HepG2 (cell line): Measurements from ENCODE around the gene KAT14. TPM values are rescaled to one million over a fixed set of nuclear protein-coding genes. Genes with fewer than 3 reads are reported as not detected.

Experiments used
- CEBPZ ChIP-seq: IDR thresholded peaks from 2 replicates; pipeline ENCODE4 v1.6.1; 2012; ENCODE audit warnings: low read length, improper control_type of control experiment
- DRAP1 ChIP-seq: IDR thresholded peaks from 2 replicates; pipeline ENCODE4 v1.6.1; 2016; ENCODE audit warnings: missing genetic modification reagents, missing compliant biosample characterization
- HOXA5 ChIP-seq: sonication (generic); formaldehyde crosslinking; IDR thresholded peaks from 2 replicates; pipeline ENCODE4 v1.4.0; 2020; ENCODE audit warnings: missing genetic modification reagents
- MAFK ChIP-seq, 2 experiments: IDR thresholded peaks in 1 of 2; conservative IDR thresholded peaks in 1 of 2; 2 replicates each; pipeline ENCODE4 v1.6.1; 2011; ENCODE audit warnings: improper control_type of control experiment in 2 of 2, low read length in 2 of 2
- SALL2 ChIP-seq: sonication (generic); formaldehyde crosslinking; IDR thresholded peaks from 2 replicates; pipeline ENCODE4 v1.8.1; 2023; ENCODE audit warnings: mild to moderate bottlenecking, missing genetic modification reagents, inconsistent platforms
- ZBTB42 ChIP-seq: sonication (generic); formaldehyde crosslinking; IDR thresholded peaks from 2 replicates; pipeline ENCODE4 v1.5.0; 2020; ENCODE audit warnings: mild to moderate bottlenecking, missing genetic modification reagents
- ZC3H4 ChIP-seq: sonication (generic); formaldehyde crosslinking; IDR thresholded peaks from 2 replicates; pipeline ENCODE4 v1.4.0; 2020; ENCODE audit warnings: missing genetic modification reagents, borderline replicate concordance
- ZNF281 ChIP-seq: sonication (generic); formaldehyde crosslinking; IDR thresholded peaks from 2 replicates; pipeline ENCODE4 v1.4.0; 2020; ENCODE audit warnings: missing genetic modification reagents, borderline replicate concordance
- ZNF589 ChIP-seq: sonication (generic); formaldehyde crosslinking; conservative IDR thresholded peaks from 2 replicates; pipeline ENCODE4 v1.8.0; 2022; ENCODE audit warnings: mild to moderate bottlenecking, moderate library complexity, missing genetic modification reagents
- ZNF639 ChIP-seq: conservative IDR thresholded peaks from 2 replicates; pipeline ENCODE4 v1.6.1; 2018; ENCODE audit warnings: missing genetic modification reagents
- ZNF747 ChIP-seq: sonication (generic); formaldehyde crosslinking; IDR thresholded peaks from 2 replicates; pipeline ENCODE4 v1.8.1; 2023; ENCODE audit warnings: missing genetic modification reagents, mild to moderate bottlenecking, borderline replicate concordance
- ZSCAN22 ChIP-seq: sonication (generic); formaldehyde crosslinking; IDR thresholded peaks from 2 replicates; pipeline ENCODE4 v1.4.0; 2020; ENCODE audit warnings: mild to moderate bottlenecking, missing genetic modification reagents
- polyA plus RNA-seq, 8 experiments: library from polyadenylated mRNA; depleted of rRNA in 3 of 8; stranded (reverse) in 7 of 8; unstranded in 1 of 8; fragments of >200 nt; fragmentation: Illumina TruSeq in 4 of 8; extraction: Trizol in 4 of 8; gene quantifications; 2 replicates each; pipeline versions ENCODE4 v1.2.1 to v1.2.3, GENCODE V29; 2011 to 2016; ENCODE audit warnings: low read depth in 4 of 8, missing spikeins in 1 of 8, mixed read lengths in 1 of 8; ENCODE audit not compliant: insufficient read depth in 1 of 8
- total RNA-seq, 5 experiments: library from RNA; depleted of rRNA; stranded (reverse); fragments of >200 nt; fragmentation: Illumina TruSeq; extraction: Trizol; gene quantifications; 2 replicates each; pipeline ENCODE4 v1.2.3, GENCODE V29; 2016; ENCODE audit warnings: low read depth in 1 of 5
- TF ChIP-seq, protein P1 (sequence below): sonication (generic); formaldehyde crosslinking; conservative IDR thresholded peaks from 2 replicates; pipeline ENCODE4 v1.4.0; 2020; ENCODE audit warnings: mild to moderate bottlenecking, missing genetic modification reagents, moderate library complexity
- TF ChIP-seq, protein P2 (sequence below): sonication (generic); formaldehyde crosslinking; IDR thresholded peaks from 2 replicates; pipeline ENCODE4 v1.5.0; 2020; ENCODE audit warnings: missing genetic modification reagents
- TF ChIP-seq, protein P3 (sequence below): sonication (generic); formaldehyde crosslinking; IDR thresholded peaks from 2 replicates; pipeline ENCODE4 v1.5.0; 2020; ENCODE audit warnings: mild to moderate bottlenecking, missing genetic modification reagents

Gene KAT14
- total and polyA plus RNA-seq, 2 of the 13 experiments (the other 11 are each of a cell fraction or from before 2014, with no cell fraction given), result 5.1 to 15.1 TPM

- TF ChIP-seq ZC3H4 (CRISPR knock-in tag), result peak; percentile 67; the same call in 1 of the 2 replicates
- no peak for TF ChIP-seq MAFK (conservative IDR thresholded peaks at IDR 0.05 in 1 of 2, IDR thresholded peaks at IDR 0.05 in 1 of 2; ENCODE audit: low read length in 2 of 2)
- TF ChIP-seq ZNF639, result no peak
- no peak for TF ChIP-seq ZBTB42 (CRISPR knock-in tag)
- TF ChIP-seq, protein P1, sequence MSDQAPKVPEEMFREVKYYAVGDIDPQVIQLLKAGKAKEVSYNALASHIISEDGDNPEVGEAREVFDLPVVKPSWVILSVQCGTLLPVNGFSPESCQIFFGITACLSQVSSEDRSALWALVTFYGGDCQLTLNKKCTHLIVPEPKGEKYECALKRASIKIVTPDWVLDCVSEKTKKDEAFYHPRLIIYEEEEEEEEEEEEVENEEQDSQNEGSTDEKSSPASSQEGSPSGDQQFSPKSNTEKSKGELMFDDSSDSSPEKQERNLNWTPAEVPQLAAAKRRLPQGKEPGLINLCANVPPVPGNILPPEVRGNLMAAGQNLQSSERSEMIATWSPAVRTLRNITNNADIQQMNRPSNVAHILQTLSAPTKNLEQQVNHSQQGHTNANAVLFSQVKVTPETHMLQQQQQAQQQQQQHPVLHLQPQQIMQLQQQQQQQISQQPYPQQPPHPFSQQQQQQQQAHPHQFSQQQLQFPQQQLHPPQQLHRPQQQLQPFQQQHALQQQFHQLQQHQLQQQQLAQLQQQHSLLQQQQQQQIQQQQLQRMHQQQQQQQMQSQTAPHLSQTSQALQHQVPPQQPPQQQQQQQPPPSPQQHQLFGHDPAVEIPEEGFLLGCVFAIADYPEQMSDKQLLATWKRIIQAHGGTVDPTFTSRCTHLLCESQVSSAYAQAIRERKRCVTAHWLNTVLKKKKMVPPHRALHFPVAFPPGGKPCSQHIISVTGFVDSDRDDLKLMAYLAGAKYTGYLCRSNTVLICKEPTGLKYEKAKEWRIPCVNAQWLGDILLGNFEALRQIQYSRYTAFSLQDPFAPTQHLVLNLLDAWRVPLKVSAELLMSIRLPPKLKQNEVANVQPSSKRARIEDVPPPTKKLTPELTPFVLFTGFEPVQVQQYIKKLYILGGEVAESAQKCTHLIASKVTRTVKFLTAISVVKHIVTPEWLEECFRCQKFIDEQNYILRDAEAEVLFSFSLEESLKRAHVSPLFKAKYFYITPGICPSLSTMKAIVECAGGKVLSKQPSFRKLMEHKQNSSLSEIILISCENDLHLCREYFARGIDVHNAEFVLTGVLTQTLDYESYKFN (CRISPR knock-in tag), result no peak
- no peak for TF ChIP-seq DRAP1 (CRISPR knock-in tag)
- TF ChIP-seq ZNF747 (CRISPR knock-in tag), result no peak
- TF ChIP-seq, protein P2, sequence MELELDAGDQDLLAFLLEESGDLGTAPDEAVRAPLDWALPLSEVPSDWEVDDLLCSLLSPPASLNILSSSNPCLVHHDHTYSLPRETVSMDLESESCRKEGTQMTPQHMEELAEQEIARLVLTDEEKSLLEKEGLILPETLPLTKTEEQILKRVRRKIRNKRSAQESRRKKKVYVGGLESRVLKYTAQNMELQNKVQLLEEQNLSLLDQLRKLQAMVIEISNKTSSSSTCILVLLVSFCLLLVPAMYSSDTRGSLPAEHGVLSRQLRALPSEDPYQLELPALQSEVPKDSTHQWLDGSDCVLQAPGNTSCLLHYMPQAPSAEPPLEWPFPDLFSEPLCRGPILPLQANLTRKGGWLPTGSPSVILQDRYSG (CRISPR knock-in tag), result no peak
- TF ChIP-seq ZNF281 (CRISPR knock-in tag), result no peak
- no peak for TF ChIP-seq CEBPZ
- TF ChIP-seq HOXA5 (CRISPR knock-in tag), result no peak
- no peak for TF ChIP-seq ZSCAN22 (CRISPR knock-in tag)
- no peak for TF ChIP-seq SALL2
- TF ChIP-seq ZNF589 (CRISPR knock-in tag), result no peak
- TF ChIP-seq, protein P3, sequence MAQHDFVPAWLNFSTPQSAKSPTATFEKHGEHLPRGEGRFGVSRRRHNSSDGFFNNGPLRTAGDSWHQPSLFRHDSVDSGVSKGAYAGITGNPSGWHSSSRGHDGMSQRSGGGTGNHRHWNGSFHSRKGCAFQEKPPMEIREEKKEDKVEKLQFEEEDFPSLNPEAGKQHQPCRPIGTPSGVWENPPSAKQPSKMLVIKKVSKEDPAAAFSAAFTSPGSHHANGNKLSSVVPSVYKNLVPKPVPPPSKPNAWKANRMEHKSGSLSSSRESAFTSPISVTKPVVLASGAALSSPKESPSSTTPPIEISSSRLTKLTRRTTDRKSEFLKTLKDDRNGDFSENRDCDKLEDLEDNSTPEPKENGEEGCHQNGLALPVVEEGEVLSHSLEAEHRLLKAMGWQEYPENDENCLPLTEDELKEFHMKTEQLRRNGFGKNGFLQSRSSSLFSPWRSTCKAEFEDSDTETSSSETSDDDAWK (CRISPR knock-in tag), result no peak
These were observed 2.2 kb downstream of the KAT14 start (continued) for GRCh38 chr20:18139832-18140231.
